Ishikawa (cell line): ENCODE results near the gene KRTAP5-4.

ENCODE experiments used
- CEBPB ChIP-seq: IDR thresholded peaks from 2 replicates; pipeline ENCODE4 v1.6.1; 2012
- CREB1 ChIP-seq: IDR thresholded peaks from 2 replicates; pipeline ENCODE4 v1.6.1; 2012; ENCODE audit warnings: low read depth
- EGR1 ChIP-seq: IDR thresholded peaks from 2 replicates; pipeline ENCODE4 v1.6.1; 2012
- EP300 ChIP-seq: IDR thresholded peaks from 2 replicates; pipeline ENCODE4 v1.6.1; 2012; ENCODE audit warnings: borderline replicate concordance
- FOXM1 ChIP-seq: IDR thresholded peaks from 2 replicates; pipeline ENCODE4 v1.6.1; 2012; ENCODE audit warnings: low read depth, borderline replicate concordance
- MAX ChIP-seq: IDR thresholded peaks from 2 replicates; pipeline ENCODE4 v1.6.1; 2012
- NFIC ChIP-seq: IDR thresholded peaks from 2 replicates; pipeline ENCODE4 v1.6.1; 2012
- RAD21 ChIP-seq: IDR thresholded peaks from 2 replicates; pipeline ENCODE4 v1.6.1; 2012; ENCODE audit warnings: low read depth
- REST ChIP-seq: IDR thresholded peaks from 2 replicates; pipeline ENCODE4 v1.6.1; 2012; ENCODE audit warnings: low read depth, mild to moderate bottlenecking
- TAF1 ChIP-seq: IDR thresholded peaks from 2 replicates; pipeline ENCODE4 v1.6.1; 2012; ENCODE audit warnings: low read depth, mild to moderate bottlenecking
- TCF12 ChIP-seq: IDR thresholded peaks from 2 replicates; pipeline ENCODE4 v1.6.1; 2012; ENCODE audit warnings: low read depth
- TEAD4 ChIP-seq: IDR thresholded peaks from 2 replicates; pipeline ENCODE4 v1.6.1; 2012
- USF1 ChIP-seq: IDR thresholded peaks from 2 replicates; pipeline ENCODE4 v1.6.1; 2012
- YY1 ChIP-seq: IDR thresholded peaks from 2 replicates; pipeline ENCODE4 v1.6.1; 2012; ENCODE audit warnings: low read depth
- ZBTB7A ChIP-seq: IDR thresholded peaks from 2 replicates; pipeline ENCODE4 v1.6.1; 2012; ENCODE audit warnings: low read depth

Gene KRTAP5-4

GRCh38 chr11:1572197-1573076 lies 49.5 kb downstream of the KRTAP5-4 start, which contains the start of gene DUSP8:
TSS of gene DUSP8 (minus strand) at chr11:1572271. CDS start at chr11:1565826, 6,445 bp downstream.
- no peak for TF ChIP-seq YY1
- TF ChIP-seq REST: no peak
- TF ChIP-seq CREB1: peak; percentile 75
- no peak for TF ChIP-seq FOXM1
- no peak for TF ChIP-seq TAF1
- TF ChIP-seq ZBTB7A: peak; percentile 88
- no peak for TF ChIP-seq RAD21
- TF ChIP-seq MAX: no peak
- no peak for TF ChIP-seq EGR1
- no peak; the same call in 1 of the 2 replicates for TF ChIP-seq NFIC
- no peak for TF ChIP-seq TEAD4
- no peak for TF ChIP-seq CEBPB
- TF ChIP-seq USF1: peak; percentile 38; the same call in 1 of the 2 replicates
- 0 out of 2 replicates have a peak, but pooled peaks have one; percentile 29 for TF ChIP-seq TCF12
- no peak for TF ChIP-seq EP300

GRCh38 chr11:1571760-1572196 lies 50.2 kb downstream of the KRTAP5-4 start:
- no peak for TF ChIP-seq TEAD4
- TF ChIP-seq MAX: no peak
- TF ChIP-seq EP300: no peak
- TF ChIP-seq USF1: no peak
- no peak for TF ChIP-seq NFIC
- no peak; the same call in 1 of the 2 replicates for TF ChIP-seq ZBTB7A
- no peak for TF ChIP-seq FOXM1
- no peak for TF ChIP-seq TAF1
- TF ChIP-seq RAD21: no peak
